ENCODE results near the gene MAML3. TPM values are rescaled to one million over a fixed set of nuclear protein-coding genes. Genes with fewer than 3 reads are reported as not detected.

The MAML3 gene
- total RNA-seq, 6 experiments from 2014 or later, result 1.2 to 1.9 (median 1.6) TPM

DNA sequence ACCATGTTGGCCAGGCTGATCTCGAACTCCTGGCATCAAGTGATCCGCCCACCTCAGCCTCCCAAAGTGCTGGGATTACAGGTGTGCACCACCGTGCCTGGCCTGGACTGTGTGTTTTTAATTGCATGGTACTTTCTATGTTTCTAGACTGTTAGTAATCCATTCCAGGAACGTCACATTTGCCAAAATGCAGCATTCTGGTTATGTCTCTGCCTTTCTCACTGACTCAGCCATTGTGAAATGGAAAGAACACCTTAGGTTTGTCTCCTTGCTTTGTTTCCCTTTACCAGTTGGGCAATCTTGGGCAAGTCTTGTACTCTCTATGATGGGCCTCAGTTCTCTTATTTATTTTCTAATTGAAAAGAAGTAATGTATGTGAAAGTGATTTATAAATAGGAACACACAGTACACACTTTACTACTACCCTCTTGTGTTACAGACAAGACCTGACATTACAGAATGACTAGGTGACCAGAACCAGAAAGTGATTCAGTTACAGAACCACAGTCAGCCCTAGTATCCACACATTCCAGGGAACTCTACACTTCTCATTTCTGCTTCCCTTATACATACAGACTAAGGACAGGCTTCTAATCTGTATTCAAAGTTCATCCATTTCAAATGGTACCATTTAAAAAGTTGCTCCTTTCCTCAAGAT lies 301.2 kb downstream of the MAML3 start:
- no peak overlapping the region for H3K27ac Mint-ChIP-seq
- 0 out of 2 replicates have a peak, but pooled peaks cover 5% of the 10 kb centered on the region for H3K4me1 Mint-ChIP-seq (ENCODE audit: low read depth)
- H3K4me3 Mint-ChIP-seq, result no peak overlapping the region
- peaks cover 2% of the 10 kb centered on the region for H3K27me3 Mint-ChIP-seq (ENCODE audit: insufficient read depth)
- no peaks in the 10 kb centered on the region for H3K9me3 Mint-ChIP-seq
- DNase-seq, result no peak
- TF ChIP-seq, protein P1, sequence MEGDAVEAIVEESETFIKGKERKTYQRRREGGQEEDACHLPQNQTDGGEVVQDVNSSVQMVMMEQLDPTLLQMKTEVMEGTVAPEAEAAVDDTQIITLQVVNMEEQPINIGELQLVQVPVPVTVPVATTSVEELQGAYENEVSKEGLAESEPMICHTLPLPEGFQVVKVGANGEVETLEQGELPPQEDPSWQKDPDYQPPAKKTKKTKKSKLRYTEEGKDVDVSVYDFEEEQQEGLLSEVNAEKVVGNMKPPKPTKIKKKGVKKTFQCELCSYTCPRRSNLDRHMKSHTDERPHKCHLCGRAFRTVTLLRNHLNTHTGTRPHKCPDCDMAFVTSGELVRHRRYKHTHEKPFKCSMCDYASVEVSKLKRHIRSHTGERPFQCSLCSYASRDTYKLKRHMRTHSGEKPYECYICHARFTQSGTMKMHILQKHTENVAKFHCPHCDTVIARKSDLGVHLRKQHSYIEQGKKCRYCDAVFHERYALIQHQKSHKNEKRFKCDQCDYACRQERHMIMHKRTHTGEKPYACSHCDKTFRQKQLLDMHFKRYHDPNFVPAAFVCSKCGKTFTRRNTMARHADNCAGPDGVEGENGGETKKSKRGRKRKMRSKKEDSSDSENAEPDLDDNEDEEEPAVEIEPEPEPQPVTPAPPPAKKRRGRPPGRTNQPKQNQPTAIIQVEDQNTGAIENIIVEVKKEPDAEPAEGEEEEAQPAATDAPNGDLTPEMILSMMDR (IDR thresholded peaks at IDR 0.05), result no peak
- H3K36me3 Mint-ChIP-seq (ENCODE audit: low read depth), result no peaks in the 10 kb centered on the region

GRCh38 chr4:139851639-139852038 lies 302.3 kb downstream of the MAML3 start:
- 0 out of 2 replicates have a peak, but pooled peaks cover under 1% of the 10 kb centered on the region for H3K4me1 Mint-ChIP-seq (ENCODE audit: low read depth)
- TF ChIP-seq, protein P1 (IDR thresholded peaks at IDR 0.05), result no peak
- no peaks in the 10 kb centered on the region for H3K9me3 Mint-ChIP-seq
- H3K27me3 Mint-ChIP-seq (ENCODE audit: insufficient read depth), result peaks cover 4% of the 10 kb centered on the region
- H3K36me3 Mint-ChIP-seq (ENCODE audit: low read depth), result no peaks in the 10 kb centered on the region
- no peak for DNase-seq
- no peak overlapping the region for H3K4me3 Mint-ChIP-seq
- no peak overlapping the region for H3K27ac Mint-ChIP-seq

GRCh38 chr4:139851133-139851532 lies 302.9 kb downstream of the MAML3 start:
- no peaks in the 10 kb centered on the region for H3K36me3 Mint-ChIP-seq (ENCODE audit: low read depth)
- TF ChIP-seq, protein P1 (IDR thresholded peaks at IDR 0.05), result no peak
- H3K9me3 Mint-ChIP-seq, result no peaks in the 10 kb centered on the region
- H3K4me1 Mint-ChIP-seq (ENCODE audit: low read depth), result no peaks in the 10 kb centered on the region
- DNase-seq, result no peak
- no peak overlapping the region for H3K4me3 Mint-ChIP-seq
- no peak overlapping the region for H3K27ac Mint-ChIP-seq
- H3K27me3 Mint-ChIP-seq (ENCODE audit: insufficient read depth), result peaks cover 4% of the 10 kb centered on the region

DNA sequence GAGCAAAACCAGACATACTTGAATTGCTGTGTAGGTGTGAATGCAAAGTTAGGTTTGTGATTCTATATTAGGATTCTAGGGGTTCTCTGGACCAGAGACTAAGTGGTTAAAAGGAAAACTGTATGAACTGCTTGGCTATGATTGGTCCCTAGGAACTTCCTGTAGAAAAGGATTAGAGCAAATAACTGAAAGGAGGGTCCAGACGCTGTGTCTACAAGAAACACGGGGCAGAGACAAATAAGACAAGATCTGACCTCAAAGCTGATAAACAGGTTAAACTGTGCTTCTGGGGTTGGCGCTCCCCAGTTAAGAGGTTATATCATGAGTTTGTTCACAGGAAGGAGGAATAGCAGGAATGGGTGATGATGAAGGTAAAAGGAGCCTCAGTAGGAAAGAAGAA lies 304.8 kb downstream of the MAML3 start:
- Mint-ChIP-seq H3K4me1 (ENCODE audit: low read depth) (no peaks in the 10 kb centered on the region), H3K27me3 (ENCODE audit: insufficient read depth) (peaks cover 9% of the 10 kb centered on the region), H3K9me3 (no peaks in the 10 kb centered on the region), H3K27ac (no peak overlapping the region), H3K4me3 (no peak overlapping the region), H3K36me3 (ENCODE audit: low read depth) (no peaks in the 10 kb centered on the region)
- TF ChIP-seq, protein P1 (IDR thresholded peaks at IDR 0.05), result no peak
- no peak for DNase-seq

GRCh38 chr4:139848028-139848427 lies 306.0 kb downstream of the MAML3 start:
- TF ChIP-seq, protein P1 (IDR thresholded peaks at IDR 0.05), result no peak
- Mint-ChIP-seq H3K27me3 (ENCODE audit: insufficient read depth) (peaks cover 9% of the 10 kb centered on the region), H3K9me3 (no peaks in the 10 kb centered on the region), H3K4me1 (ENCODE audit: low read depth) (no peaks in the 10 kb centered on the region), H3K27ac (no peak overlapping the region), H3K36me3 (ENCODE audit: low read depth) (no peaks in the 10 kb centered on the region), H3K4me3 (no peak overlapping the region)
- no peak for DNase-seq

Measured in HFFc6 (cell line).